ENCODE data around the gene RYR3.

The RYR3 gene

GRCh38 chr15:33543957-33544356 is 233.2 kb downstream of the RYR3 start:
- peaks cover 0 to 4% of the 10 kb centered on the region in 2 donors for H3K4me1 ChIP-seq (ENCODE audit: control insufficient read depth in 2 of 2, insufficient read depth in 1 of 2, low read depth in 1 of 2, low read length in 2 of 2)
- no peak overlapping the region for H2BK120ac ChIP-seq (ENCODE audit: low read depth, low read length)
- no peak overlapping the region for H3K4me2 ChIP-seq (ENCODE audit: insufficient read depth, low read length, poor library complexity, severe bottlenecking)
- H3K14ac ChIP-seq (ENCODE audit: low read length) = no peak overlapping the region
- H2AFZ ChIP-seq (ENCODE audit: low read length) = no peak overlapping the region
- no peak overlapping the region for H2BK5ac ChIP-seq (ENCODE audit: low read length)
- H4K91ac ChIP-seq (ENCODE audit: low read depth, low read length, poor library complexity) = no peak overlapping the region
- H2AK5ac ChIP-seq (ENCODE audit: low read depth, low read length) = no peak overlapping the region
- H3K4ac ChIP-seq (ENCODE audit: low read length) = no peak overlapping the region
- H3K79me1 ChIP-seq (ENCODE audit: low read depth, low read length) = no peaks in the 10 kb centered on the region
- no peak for DNase-seq (ENCODE audit: low spot score)
- H3K9ac ChIP-seq (ENCODE audit: low read depth, low read length, poor library complexity) = no peak overlapping the region
- H4K8ac ChIP-seq (ENCODE audit: low read depth, low read length) = no peak overlapping the region
- H3K23ac ChIP-seq (ENCODE audit: low read depth, low read length, poor library complexity) = no peak overlapping the region
- H3K9me3 ChIP-seq (replicated peaks in 1 of 2; ENCODE audit: control insufficient read depth in 2 of 2, insufficient read depth in 1 of 2, low read depth in 1 of 2, low read length in 2 of 2) = no peaks in the 10 kb centered on the region
- no peak overlapping the region for H3K4me3 ChIP-seq (ENCODE audit: low read length in 2 of 2)
- WGBS, 2 donors (ENCODE audit: extremely low coverage in 2 of 2, insufficient read length in 2 of 2, insufficient replicate concordance in 1 of 2) = no CpG with 5 or more reads among the region's 3 CpGs
- H3K27ac ChIP-seq (replicated peaks; ENCODE audit: low read length) = no peak overlapping the region
- H3K18ac ChIP-seq (ENCODE audit: low read length) = no peak overlapping the region
- no peaks in the 10 kb centered on the region for H3K36me3 ChIP-seq (replicated peaks in 1 of 2; ENCODE audit: control insufficient read depth in 2 of 2, insufficient read depth in 2 of 2, low read length in 2 of 2)
- H3K27me3 ChIP-seq (ENCODE audit: control insufficient read depth in 3 of 3, insufficient read depth in 3 of 3, low read depth in 1 of 3, low read length in 3 of 3) = no peaks in the 10 kb centered on the region
- no peak overlapping the region for H2BK15ac ChIP-seq (ENCODE audit: low read length)
- H2BK12ac ChIP-seq (ENCODE audit: low read length) = no peak overlapping the region

DNA sequence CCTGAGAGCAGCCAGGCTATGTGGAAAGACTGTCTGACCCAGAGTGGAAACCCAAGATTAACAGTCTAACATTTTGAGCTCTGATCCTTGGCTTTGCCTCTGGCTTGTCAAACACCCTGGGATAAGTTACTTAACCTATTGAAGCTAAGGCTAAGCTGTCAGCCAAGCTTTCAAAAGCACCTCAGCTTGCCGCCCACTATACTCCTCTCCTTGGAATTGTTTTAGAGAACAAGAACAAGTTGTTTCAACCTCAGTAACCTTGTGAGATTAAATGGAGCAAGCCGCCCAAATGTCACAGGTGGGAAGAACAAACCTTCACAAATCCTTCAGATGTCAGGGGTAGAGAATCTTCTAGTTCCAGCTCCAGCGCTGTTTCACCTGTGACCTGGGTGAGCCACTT is 235.1 kb downstream of the RYR3 start:
- Histone ChIP-seq H4K8ac (ENCODE audit: low read depth, low read length) (no peak overlapping the region), H2BK120ac (ENCODE audit: low read depth, low read length) (no peak overlapping the region), H2BK5ac (ENCODE audit: low read length) (no peak overlapping the region), H3K4me2 (ENCODE audit: insufficient read depth, low read length, poor library complexity, severe bottlenecking) (no peak overlapping the region), H3K79me1 (ENCODE audit: low read depth, low read length) (no peaks in the 10 kb centered on the region), H3K27me3 (ENCODE audit: control insufficient read depth in 3 of 3, insufficient read depth in 3 of 3, low read depth in 1 of 3, low read length in 3 of 3) (no peaks in the 10 kb centered on the region), H3K36me3 (replicated peaks in 1 of 2; ENCODE audit: control insufficient read depth in 2 of 2, insufficient read depth in 2 of 2, low read length in 2 of 2) (no peaks in the 10 kb centered on the region), H3K4ac (ENCODE audit: low read length) (no peak overlapping the region), H3K9me3 (replicated peaks in 1 of 2; ENCODE audit: control insufficient read depth in 2 of 2, insufficient read depth in 1 of 2, low read depth in 1 of 2, low read length in 2 of 2) (no peaks in the 10 kb centered on the region), H2AFZ (ENCODE audit: low read length) (no peak overlapping the region), H3K14ac (ENCODE audit: low read length) (no peak overlapping the region), H3K27ac (replicated peaks; ENCODE audit: low read length) (no peak overlapping the region), H4K91ac (ENCODE audit: low read depth, low read length, poor library complexity) (no peak overlapping the region), H2AK5ac (ENCODE audit: low read depth, low read length) (no peak overlapping the region), H3K18ac (ENCODE audit: low read length) (no peak overlapping the region), H3K4me3 (ENCODE audit: low read length in 2 of 2) (no peak overlapping the region), H2BK15ac (ENCODE audit: low read length) (no peak overlapping the region), H2BK12ac (ENCODE audit: low read length) (no peak overlapping the region), H3K4me1 (ENCODE audit: control insufficient read depth in 2 of 2, insufficient read depth in 1 of 2, low read depth in 1 of 2, low read length in 2 of 2) (peaks cover 0 to 4% of the 10 kb centered on the region in 2 donors), H3K23ac (ENCODE audit: low read depth, low read length, poor library complexity) (no peak overlapping the region), H3K9ac (ENCODE audit: low read depth, low read length, poor library complexity) (no peak overlapping the region)
- no CpG with 5 or more reads among the region's 3 CpGs for WGBS, 2 donors (ENCODE audit: extremely low coverage in 2 of 2, insufficient read length in 2 of 2, insufficient replicate concordance in 1 of 2)
- no peak for DNase-seq (ENCODE audit: low spot score)

DNA sequence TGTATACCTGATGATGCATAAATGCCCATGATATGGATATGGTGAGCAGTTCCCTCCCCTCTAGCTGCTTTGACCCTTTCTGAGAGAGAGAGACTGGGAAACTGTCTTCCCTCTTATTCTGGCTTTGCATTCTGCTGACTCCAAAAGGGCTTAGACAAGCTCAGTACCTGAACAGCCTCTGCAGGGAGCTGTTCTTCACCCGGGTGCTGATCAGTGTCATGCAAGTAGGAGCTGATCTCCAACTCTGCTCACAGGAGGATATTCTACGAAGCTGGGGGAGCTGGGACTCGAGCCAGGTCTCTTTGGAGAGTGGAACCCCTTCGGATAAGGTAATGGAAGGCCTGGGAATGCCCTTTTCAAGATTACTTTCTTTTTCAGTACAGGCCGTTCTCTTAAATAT is 237.1 kb downstream of the RYR3 start:
- Histone ChIP-seq H3K4ac (ENCODE audit: low read length) (no peak overlapping the region), H3K23ac (ENCODE audit: low read depth, low read length, poor library complexity) (no peak overlapping the region), H3K18ac (ENCODE audit: low read length) (no peak overlapping the region), H3K4me2 (ENCODE audit: insufficient read depth, low read length, poor library complexity, severe bottlenecking) (no peak overlapping the region), H3K27ac (replicated peaks; ENCODE audit: low read length) (no peak overlapping the region), H4K8ac (ENCODE audit: low read depth, low read length) (no peak overlapping the region), H2BK120ac (ENCODE audit: low read depth, low read length) (no peak overlapping the region), H2AK5ac (ENCODE audit: low read depth, low read length) (no peak overlapping the region), H3K79me1 (ENCODE audit: low read depth, low read length) (no peaks in the 10 kb centered on the region), H2BK15ac (ENCODE audit: low read length) (no peak overlapping the region), H3K27me3 (ENCODE audit: control insufficient read depth in 3 of 3, insufficient read depth in 3 of 3, low read depth in 1 of 3, low read length in 3 of 3) (no peaks in the 10 kb centered on the region), H2AFZ (ENCODE audit: low read length) (no peak overlapping the region), H4K91ac (ENCODE audit: low read depth, low read length, poor library complexity) (no peak overlapping the region), H3K4me3 (ENCODE audit: low read length in 2 of 2) (no peak overlapping the region), H3K36me3 (replicated peaks in 1 of 2; ENCODE audit: control insufficient read depth in 2 of 2, insufficient read depth in 2 of 2, low read length in 2 of 2) (no peaks in the 10 kb centered on the region), H2BK12ac (ENCODE audit: low read length) (no peak overlapping the region), H3K9me3 (replicated peaks in 1 of 2; ENCODE audit: control insufficient read depth in 2 of 2, insufficient read depth in 1 of 2, low read depth in 1 of 2, low read length in 2 of 2) (no peaks in the 10 kb centered on the region), H3K14ac (ENCODE audit: low read length) (no peak overlapping the region), H3K4me1 (ENCODE audit: control insufficient read depth in 2 of 2, insufficient read depth in 1 of 2, low read depth in 1 of 2, low read length in 2 of 2) (peaks cover 0 to 4% of the 10 kb centered on the region in 2 donors), H3K9ac (ENCODE audit: low read depth, low read length, poor library complexity) (no peak overlapping the region), H2BK5ac (ENCODE audit: low read length) (no peak overlapping the region)
- WGBS, 2 donors (ENCODE audit: extremely low coverage in 2 of 2, insufficient read length in 2 of 2, insufficient replicate concordance in 1 of 2) = no CpG with 5 or more reads among the region's 5 CpGs
- DNase-seq (ENCODE audit: low spot score) = peak; percentile 58

DNA sequence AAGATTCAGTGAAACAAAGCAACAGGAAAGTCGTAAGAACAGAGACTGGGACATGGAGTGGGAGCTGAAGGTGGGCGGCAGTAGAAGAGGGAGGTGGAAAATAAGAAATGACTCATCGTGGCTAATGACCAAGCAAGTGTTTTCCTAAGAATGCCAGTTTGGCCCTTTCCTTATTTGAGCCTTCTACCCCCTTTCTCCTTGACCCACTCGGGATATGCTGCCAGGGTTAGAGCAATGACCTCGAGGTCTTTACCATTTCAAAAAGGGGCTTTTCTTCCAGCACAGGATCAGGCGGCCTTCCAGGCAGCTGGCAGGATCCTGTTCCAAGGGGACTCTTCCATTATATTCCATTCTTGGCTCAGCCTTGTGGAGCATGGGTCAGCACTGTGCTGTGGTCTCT is 241.1 kb downstream of the RYR3 start:
- Histone ChIP-seq H3K23ac (ENCODE audit: low read depth, low read length, poor library complexity) (no peak overlapping the region), H3K36me3 (replicated peaks in 1 of 2; ENCODE audit: control insufficient read depth in 2 of 2, insufficient read depth in 2 of 2, low read length in 2 of 2) (no peaks in the 10 kb centered on the region), H4K91ac (ENCODE audit: low read depth, low read length, poor library complexity) (no peak overlapping the region), H3K4me1 (ENCODE audit: control insufficient read depth in 2 of 2, insufficient read depth in 1 of 2, low read depth in 1 of 2, low read length in 2 of 2) (no peaks in the 10 kb centered on the region), H2BK120ac (ENCODE audit: low read depth, low read length) (no peak overlapping the region), H2AFZ (ENCODE audit: low read length) (no peak overlapping the region), H3K9ac (ENCODE audit: low read depth, low read length, poor library complexity) (no peak overlapping the region), H3K4me2 (ENCODE audit: insufficient read depth, low read length, poor library complexity, severe bottlenecking) (no peak overlapping the region), H3K18ac (ENCODE audit: low read length) (no peak overlapping the region), H2BK5ac (ENCODE audit: low read length) (no peak overlapping the region), H3K9me3 (replicated peaks in 1 of 2; ENCODE audit: control insufficient read depth in 2 of 2, insufficient read depth in 1 of 2, low read depth in 1 of 2, low read length in 2 of 2) (no peaks in the 10 kb centered on the region), H2BK12ac (ENCODE audit: low read length) (no peak overlapping the region), H3K79me1 (ENCODE audit: low read depth, low read length) (no peaks in the 10 kb centered on the region), H3K27ac (replicated peaks; ENCODE audit: low read length) (no peak overlapping the region), H3K27me3 (ENCODE audit: control insufficient read depth in 3 of 3, insufficient read depth in 3 of 3, low read depth in 1 of 3, low read length in 3 of 3) (no peaks in the 10 kb centered on the region), H4K8ac (ENCODE audit: low read depth, low read length) (no peak overlapping the region), H3K14ac (ENCODE audit: low read length) (no peak overlapping the region), H3K4me3 (ENCODE audit: low read length in 2 of 2) (no peak overlapping the region), H2BK15ac (ENCODE audit: low read length) (no peak overlapping the region), H3K4ac (ENCODE audit: low read length) (no peak overlapping the region), H2AK5ac (ENCODE audit: low read depth, low read length) (no peak overlapping the region)
- no peak for DNase-seq (ENCODE audit: low spot score)
- WGBS, 2 donors (ENCODE audit: extremely low coverage in 2 of 2, insufficient read length in 2 of 2, insufficient replicate concordance in 1 of 2) = no CpG with 5 or more reads among the region's 6 CpGs

Measured in neuronal stem cell (in vitro differentiated cells).